HG03159 (cell line): Measurements from ENCODE around the gene NOL4L.
"Not testable (repeated sequence)": the region's sequence is repeated elsewhere in the genome, so short reads cannot be mapped to it uniquely, and the experiment has no call there.

Source experiments
- ATAC-seq: cut with Tn5 transposase; IDR thresholded peaks from one replicate; pipeline ENCODE4 v1.9.1; 2021; ENCODE audit warnings: mild to moderate bottlenecking, moderate library complexity; ENCODE audit not compliant: unreplicated experiment

Gene NOL4L

GRCh38 chr20:32511358-32512046, 73.6 kb downstream of the NOL4L start:
- no peak for ATAC-seq

DNA sequence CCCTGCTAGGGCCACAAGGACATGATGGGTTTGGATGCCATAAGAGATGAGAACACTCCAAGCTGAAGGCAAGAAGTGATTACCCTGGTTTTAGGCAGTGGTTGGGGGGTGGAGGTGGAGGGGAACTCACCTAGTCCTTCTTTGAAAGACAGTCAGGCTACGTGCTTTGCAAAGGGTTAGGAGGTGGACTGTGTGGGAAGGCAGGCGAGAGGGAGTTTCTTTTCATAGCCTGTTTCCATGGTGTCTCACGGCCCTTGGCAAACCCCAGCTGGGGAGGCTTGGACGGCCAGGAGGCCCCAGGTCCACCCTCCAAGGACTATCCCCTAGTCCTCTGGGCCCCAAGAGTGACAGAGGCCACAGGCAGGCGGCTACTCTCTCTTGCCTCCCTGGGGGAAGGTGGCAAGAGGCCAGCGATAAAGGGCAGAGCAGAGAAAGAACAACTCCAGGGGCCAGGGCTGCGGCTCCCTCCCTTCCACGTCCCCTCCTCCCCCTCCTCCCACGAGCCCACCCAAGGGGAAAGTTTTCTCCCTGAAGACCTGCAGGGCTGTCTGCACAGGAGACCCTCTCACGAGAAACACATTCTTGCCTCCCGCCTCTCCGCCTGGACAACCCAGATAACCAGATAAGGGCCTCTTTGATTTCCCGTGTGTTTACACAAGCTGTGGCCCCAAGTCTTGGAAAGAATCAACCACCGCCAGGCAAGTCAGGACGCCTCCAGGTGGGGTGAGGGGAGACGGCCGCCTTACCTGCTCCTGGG, 74.4 kb downstream of the NOL4L start:
- no peak for ATAC-seq

GRCh38 chr20:32510120-32510600, 75.0 kb downstream of the NOL4L start:
- ATAC-seq: no peak

GRCh38 chr20:32509639-32510066, 75.5 kb downstream of the NOL4L start:
- ATAC-seq: no peak

- no peak for ATAC-seq
These were observed 76.4 kb downstream of the NOL4L start for GRCh38 chr20:32508775-32509119.

DNA sequence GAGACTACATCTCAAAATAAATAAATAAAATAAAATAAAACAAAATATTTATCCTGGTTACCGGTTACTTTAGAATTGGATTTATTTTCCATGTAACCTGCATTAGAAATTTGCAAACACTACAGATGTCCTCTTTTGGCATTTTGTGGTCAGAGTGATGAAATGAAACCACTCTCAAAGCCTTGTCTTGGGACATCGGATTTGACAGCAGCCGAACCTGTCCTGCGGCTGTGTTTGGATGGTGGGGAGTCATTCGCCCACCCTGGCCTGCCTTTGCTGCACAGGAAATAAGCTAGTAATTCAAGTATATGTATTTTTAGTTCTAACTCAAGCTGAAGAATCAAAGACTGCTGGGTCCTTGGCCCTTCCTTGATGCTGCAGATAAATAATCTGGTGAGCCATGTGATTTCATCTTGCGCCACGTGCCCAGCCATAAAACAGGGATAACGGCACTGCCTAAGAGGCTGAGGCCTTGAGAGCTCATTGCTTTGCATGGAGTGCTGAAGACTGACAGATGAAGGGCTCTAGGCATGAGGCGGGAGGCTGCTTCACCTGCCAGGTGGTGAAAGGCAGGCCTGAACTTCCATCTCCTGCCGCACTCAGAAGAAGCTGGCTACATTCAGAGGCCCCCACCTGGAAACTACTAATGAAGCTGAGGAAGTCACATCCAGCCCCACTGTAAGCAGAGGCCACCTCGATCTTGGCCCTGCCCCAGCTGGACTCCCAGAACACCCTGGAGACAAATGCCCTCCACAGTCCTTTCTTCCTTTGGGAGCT, 76.9 kb downstream of the NOL4L start:
- no peak for ATAC-seq

GRCh38 chr20:32506721-32507120, 78.4 kb downstream of the NOL4L start:
- no peak for ATAC-seq

GRCh38 chr20:32505723-32506473, 79.2 kb downstream of the NOL4L start:
- ATAC-seq: no peak

DNA sequence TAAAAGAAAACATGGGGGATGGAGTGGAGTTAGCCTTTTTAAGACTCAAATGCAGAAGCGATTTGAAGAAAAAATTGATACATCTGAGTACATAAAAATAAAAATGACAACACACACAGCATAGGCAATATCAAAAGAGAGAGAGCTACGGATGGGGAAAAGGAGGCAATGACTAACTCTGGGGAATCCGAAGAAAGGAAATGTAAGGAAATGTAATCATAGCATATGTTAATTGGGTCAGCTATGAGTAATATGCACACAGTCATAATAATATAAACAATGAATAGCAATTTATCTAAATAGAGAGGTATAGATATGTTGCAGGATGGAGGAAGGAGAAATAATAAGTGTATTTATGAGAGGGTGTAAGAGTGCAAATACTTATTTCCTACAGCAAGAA, 83.4 kb downstream of the NOL4L start:
- ATAC-seq: no peak

GRCh38 chr20:32497589-32498224, 87.4 kb downstream of the NOL4L start:
- ATAC-seq: no peak

DNA sequence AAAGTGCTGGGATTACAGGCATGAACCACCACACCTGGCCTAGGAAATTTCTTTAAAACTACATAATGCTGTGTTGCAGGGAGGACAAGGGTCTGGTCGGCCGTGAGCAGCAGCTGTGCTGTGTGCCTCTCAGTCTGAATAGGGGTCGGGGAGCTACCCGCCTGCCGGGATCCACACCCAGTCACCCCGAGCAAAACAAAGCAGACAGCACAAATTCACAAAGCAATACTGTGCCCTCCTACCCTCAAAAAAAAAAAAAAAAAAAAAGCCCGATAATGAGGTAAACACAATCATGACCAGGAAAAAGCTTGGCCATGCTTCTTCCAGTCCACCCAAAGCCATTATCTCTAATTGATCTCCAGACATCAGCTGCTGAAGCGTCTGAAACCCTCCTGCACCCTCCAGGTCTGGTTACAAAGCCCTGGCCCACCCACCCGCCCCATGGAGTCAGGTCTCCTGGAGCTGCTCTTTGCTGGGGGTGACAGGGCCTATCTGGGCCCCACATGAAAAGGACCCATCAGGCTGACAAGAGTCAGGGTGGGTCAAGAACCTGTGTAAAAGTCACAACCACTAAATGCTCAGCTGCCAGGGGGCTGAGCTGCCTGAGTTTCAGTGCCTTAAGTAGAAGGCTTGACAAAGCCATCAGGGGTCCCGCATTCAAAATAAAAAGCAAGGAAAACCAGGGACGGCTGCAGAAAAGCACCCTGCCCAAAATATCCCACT, 88.2 kb downstream of the NOL4L start:
- no peak for ATAC-seq

DNA sequence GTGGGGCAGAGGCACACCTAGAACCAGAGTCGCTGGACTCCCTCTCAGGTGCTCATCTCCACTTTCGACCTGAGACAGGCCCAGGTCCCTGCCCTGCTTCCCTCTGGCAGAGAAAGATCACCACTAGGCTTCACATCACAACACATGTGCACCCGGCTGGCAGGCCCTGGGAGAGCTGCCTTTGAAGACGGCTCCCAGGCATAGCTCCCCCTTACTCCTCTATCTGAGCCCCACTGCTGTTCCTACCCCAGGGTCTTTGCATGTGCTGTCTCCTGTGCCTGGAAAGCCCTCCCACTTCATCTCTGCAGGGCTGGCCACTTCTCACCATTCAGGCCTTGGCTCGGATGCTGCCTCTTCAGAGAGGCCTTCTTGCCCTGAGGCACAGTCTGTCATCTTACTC, 89.2 kb downstream of the NOL4L start:
- no peak for ATAC-seq

DNA sequence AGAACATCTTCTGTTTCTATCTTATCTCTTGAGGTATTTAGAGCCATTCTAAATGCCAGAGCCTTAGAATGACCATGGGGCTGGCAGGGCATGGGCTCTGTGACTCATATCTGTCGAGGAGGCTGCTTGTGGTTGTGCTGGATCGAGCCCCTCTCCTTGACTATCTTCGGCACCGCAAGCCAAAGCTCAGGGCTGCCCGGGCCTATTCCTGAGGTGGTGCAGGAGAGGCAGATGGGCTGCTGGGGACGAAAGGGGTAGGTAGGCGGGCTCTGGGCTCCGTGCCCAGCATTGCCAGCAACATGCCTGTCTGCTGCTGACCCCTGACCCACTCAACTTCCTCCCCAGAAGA, 89.9 kb downstream of the NOL4L start:
- no peak for ATAC-seq

DNA sequence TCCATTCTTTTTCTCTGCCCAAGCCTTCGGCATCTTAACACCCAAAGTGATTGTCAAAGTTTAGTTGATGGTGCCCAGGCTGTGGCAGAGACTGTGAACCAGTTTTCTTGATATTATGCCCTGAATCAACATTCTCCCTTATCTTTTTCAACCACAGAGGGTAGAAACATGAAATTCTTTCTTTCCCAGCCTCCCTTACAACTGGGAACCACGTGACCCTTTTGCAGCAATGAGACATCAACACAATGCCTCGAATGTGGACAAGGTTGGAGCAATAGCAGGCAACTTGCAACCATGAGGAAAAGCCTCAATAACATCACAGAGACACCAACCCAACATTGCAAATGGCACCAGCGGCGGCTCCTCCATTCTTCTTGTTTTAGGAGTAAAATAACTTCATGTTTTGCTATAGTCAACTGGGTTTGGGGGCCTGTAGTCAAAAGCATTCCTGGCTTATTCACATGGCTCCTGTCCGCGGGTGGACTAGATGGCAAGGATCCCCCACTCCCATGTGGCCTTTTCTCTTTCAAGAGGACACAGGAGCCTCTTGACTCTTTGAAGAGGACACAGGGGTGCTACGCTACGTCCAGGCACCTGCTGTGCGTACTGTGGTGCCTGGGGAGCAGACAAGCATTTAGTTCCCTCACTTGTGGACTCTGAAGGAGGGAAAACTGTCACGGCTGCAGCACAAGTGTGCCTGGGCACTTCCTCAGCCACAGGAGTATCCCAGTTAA, 90.5 kb downstream of the NOL4L start:
- no peak for ATAC-seq

GRCh38 chr20:32493356-32493755, 91.8 kb downstream of the NOL4L start:
- ATAC-seq: no peak

GRCh38 chr20:32491764-32492151, 93.4 kb downstream of the NOL4L start:
- ATAC-seq: not testable (repeated sequence)

- ATAC-seq: no peak
These were observed 94.0 kb downstream of the NOL4L start for GRCh38 chr20:32490942-32491763.

DNA sequence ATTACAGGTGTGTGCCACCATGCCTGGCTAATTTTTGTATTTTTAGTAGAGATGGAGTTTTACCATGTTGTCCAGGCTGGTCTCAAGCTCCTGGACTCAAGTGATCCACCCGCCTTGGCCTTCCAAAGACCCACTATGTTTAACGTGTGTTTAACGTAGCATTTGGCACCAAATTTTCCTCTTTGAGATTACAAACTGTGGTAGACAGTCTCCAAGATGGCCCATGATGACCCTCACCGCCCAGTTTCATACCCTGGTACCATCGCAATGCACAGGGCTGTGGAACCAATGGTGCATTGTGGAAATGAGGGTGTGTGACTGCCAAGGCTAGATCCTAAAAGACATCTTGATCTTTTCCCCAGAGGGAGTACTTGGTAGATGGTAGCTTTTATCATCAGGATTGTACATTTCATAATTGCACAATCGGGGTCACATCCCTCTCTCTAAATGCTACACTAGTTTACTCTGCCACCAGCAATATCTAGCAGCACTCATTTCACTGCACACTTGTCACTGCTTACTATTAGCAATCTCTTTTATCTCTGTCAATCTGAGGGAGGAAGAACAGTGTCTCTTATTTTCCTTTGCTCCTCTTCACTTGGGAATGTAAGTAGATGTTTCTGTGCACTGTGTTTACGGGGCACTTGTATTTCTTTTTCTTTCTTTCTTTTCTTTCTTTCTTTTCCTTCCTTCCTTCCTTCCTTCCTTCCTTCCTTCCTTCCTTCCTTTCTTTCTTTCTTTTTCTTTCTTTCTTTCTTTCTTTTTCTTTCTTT, 96.9 kb downstream of the NOL4L start:
- no peak for ATAC-seq
